GM12874 (cell line): ENCODE results near the gene SHISA5.

ENCODE experiments used
- TF ChIP-seq, protein P1 (sequence below): IDR thresholded peaks from 2 replicates; pipeline ENCODE4 v1.5.1; 2011; ENCODE audit warnings: low read depth, mild to moderate bottlenecking, control low read depth, low read length, moderate library complexity; ENCODE audit not compliant: insufficient read depth

Gene SHISA5, protein sequence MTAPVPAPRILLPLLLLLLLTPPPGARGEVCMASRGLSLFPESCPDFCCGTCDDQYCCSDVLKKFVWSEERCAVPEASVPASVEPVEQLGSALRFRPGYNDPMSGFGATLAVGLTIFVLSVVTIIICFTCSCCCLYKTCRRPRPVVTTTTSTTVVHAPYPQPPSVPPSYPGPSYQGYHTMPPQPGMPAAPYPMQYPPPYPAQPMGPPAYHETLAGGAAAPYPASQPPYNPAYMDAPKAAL

DNA sequence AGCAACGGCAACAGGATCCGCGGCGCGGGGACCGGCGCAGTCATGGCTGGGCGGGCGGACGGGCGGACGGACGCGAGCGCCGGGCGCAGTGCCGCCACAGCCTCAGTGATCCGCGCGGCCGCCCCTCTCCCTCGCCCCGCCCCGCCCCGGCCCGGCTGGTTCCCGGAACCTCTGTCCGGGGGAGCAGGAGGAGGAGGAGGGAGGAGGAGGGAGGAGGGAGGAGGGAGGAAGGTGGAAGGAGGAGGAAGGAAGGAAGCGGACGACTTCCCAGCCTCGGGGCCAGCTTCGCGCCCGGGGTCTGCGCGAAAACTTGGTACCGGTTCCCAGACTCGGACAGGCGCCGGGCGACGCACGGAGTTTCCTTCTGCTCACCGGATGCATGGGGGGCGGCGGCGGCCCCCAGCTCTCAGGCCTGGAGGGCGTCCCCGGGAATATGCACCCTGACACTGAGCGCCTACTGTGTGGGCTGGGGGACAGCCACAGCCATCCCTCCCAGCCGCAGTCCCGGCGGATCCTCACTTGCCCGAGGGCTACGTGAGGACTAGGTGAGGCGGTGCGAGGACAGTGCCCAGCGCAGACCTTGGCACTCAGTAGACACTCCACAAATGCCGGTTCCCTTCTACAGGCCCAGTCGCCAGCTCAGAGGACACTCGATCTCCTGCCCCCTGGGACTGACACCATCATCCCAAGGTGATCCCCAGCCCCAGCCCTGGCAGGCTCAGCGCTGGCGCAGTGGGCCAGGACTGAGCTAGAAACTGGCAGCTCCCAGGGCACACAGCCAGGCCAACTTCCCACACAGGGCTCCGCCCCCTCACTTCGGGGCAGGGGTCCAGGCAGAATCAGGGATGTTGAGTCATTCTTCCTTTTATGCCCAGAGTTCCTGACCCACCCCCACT lies at the start of gene SHISA5:
TSS of gene SHISA5 (minus strand) at position 124 of the 896 bp plus-strand sequence. CDS start at position 44, 80 bp downstream.
- TF ChIP-seq, protein P1, sequence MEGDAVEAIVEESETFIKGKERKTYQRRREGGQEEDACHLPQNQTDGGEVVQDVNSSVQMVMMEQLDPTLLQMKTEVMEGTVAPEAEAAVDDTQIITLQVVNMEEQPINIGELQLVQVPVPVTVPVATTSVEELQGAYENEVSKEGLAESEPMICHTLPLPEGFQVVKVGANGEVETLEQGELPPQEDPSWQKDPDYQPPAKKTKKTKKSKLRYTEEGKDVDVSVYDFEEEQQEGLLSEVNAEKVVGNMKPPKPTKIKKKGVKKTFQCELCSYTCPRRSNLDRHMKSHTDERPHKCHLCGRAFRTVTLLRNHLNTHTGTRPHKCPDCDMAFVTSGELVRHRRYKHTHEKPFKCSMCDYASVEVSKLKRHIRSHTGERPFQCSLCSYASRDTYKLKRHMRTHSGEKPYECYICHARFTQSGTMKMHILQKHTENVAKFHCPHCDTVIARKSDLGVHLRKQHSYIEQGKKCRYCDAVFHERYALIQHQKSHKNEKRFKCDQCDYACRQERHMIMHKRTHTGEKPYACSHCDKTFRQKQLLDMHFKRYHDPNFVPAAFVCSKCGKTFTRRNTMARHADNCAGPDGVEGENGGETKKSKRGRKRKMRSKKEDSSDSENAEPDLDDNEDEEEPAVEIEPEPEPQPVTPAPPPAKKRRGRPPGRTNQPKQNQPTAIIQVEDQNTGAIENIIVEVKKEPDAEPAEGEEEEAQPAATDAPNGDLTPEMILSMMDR, result no peak

DNA sequence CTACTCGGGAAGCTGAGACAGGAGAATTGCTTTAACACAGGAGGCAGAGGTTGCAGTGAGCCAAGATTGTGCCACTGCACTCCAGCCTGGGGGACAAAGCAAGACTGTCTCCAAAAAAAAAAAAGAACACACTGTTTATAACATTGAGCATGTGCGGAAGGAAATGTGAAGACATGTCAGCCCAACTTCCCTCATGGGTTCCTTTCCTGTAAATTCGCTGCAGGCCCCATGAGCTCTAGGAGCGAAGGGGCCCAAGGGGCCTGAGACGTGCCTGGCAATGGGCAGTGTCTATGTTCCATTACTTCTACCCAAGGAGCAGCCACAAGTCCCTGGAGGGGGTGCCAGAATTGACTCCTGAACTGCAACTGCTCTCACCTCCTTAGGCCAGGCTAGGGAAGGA lies 49.4 kb upstream of the SHISA5 start:
- TF ChIP-seq, protein P1, result no peak

DNA sequence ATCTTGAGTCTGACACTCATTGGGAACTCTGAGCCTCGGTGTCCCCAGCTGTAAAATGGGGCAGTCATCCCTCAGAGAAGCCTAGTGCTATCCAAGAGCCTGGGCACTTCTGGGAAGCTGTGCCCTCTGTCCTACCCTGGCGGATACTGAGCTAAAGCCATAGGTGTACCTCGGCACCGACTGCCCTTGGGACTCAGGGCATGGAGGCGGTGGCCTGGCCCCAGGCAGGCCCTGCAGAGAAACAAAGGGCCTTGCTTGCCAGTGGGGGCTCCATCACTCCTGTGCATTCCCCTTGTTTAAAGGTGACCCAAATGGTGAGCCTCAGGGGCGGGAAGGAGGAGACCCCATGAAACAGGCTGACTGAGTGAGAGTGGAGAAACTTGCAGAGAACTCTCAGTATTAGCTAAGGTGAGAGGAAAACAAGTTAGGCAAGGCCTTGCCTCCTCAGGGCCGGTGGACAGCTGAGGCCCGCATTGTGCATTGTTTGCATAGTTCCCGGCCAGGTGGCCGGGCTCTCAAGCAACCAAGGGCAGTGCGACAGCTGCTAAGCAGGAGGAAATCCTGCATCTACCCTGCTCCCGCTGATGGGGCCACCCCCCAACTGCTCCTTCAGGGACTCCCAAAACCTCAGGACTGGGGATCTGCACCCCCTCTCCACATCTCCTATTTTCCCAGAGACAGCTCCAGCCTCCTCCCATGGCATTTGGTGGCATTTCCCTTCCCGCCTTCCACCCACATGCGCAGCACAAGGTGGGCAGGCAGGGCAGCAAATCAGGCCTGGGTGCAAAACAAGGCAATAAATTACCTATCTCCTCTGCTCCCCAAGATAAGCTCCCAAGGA lies 48.4 kb upstream of the SHISA5 start:
- TF ChIP-seq, protein P1, result no peak

DNA sequence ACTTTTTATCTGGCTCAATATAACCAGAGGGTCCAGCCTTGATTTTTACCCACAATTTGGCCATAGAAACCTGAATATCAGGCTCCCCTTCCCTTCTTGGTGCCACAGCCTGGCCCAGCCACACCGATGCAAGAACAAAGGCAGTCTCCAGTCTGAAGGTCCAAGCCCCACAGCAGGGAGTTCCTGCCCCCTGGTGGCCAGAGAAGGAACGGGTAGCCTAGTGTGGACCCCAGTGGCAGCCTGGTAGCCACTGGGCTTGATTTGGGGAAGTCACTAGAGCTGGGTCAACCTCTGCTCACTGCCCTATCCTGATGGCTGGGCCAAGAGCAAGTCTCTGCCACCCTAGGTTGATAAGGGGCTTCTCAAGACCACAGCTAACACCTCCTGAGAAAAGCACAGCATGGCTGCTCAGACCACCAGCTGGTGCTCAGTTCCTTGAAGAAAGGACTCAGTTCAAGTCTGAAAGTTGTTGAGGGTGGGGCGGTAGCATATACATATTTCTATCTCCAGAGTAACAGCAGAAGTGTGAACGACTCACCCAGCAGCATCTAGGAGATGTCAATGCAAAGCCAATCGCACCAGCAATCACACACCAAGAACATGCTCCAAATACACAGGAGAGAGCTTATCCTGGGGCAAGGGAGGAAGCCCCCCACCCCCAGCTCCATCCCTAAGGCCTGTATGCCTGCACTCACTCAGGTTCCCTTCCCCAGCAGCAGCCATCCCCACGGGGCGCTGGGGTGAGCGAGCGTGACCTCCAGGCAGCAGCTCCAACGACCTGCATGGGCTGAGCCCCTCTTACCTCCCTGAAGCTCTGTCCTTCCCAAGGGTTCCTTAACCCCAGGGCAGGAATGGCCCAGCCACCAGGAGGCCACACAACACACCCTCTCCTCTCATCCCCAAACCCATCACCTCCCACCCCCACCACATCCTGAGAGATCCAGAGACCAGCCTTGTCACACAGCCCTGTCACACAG lies 45.0 kb upstream of the SHISA5 start:
- TF ChIP-seq, protein P1, result peak; percentile 95

DNA sequence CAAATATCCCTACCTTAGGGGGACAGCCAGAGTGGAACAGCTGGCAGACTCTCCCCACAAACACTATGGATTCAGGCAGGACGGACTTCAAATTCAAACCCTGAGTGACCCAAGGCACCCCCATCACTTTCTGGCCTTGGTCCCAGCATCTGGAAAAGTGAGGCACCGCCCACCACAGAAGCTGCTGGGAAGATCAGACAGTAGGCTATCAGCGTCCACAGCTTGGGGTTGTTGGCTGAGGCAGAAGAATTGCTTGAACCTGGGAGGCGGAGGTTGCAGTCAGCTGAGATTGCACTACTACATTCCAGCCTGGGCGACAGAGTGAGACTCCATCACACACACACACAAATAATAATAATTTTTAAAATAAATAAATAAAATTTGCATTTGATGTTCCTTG lies 44.2 kb upstream of the SHISA5 start:
- TF ChIP-seq, protein P1, result no peak

DNA sequence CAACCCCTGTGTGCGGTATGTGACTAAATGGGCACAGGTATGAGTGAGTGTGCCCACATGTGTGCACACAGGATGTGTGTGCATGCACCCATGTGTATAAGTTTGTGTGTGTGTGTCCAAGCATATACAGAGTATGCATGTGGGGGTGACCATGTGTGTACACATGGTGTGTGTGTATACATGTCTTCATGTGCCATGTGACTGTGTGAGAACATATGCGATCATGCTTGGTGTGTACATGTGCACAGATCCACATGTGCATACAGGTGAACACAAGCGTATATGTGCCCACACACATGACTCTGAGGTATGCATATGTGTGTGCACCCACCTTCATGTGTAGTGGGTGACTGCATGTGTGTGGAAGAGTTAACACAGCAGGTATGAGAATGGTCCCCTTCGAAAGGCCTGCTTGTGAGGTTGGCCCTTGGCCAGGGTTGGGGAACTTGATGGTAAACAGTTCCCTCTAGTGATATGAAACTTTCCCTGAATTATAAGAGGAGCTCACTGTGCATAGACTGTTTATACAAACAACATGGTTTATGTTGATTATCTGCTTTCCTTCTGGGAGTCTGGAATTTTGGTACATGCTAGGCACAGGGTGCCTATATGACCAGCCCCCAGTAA lies 42.3 kb upstream of the SHISA5 start:
- TF ChIP-seq, protein P1, result no peak
